ENCODE results near the gene PYY.

DNA sequence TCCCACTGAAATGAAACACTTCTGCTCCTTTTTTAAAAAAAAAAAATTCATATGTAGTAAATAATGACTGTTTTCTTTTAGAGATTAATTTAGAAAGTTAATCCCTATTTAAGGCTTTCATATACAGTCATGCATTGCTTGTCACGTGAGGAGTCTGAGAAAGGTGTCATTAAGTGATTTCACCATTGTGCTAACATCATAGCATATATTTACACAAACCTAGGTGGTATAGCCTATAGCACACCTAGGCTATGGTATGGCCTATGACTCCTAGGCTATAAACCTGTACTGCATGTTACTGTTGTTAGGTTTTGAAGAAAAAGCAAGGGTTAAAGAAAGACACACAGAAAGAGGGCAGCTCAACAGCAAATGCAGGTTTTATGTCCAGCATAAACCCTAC, 25.1 kb downstream of the PYY start:
- TF ChIP-seq CTCF (IDR thresholded peaks at IDR 0.05) (no peak), POLR2A (IDR thresholded peaks at IDR 0.05) (no peak)

All from right lobe of liver (tissue), 4 donors.